G401 (cell line): ENCODE data around the gene KCNK6. TPM values are rescaled to one million over a fixed set of nuclear protein-coding genes. Genes with fewer than 3 reads are reported as not detected.
"Not testable (repeated sequence)": the region's sequence is repeated elsewhere in the genome, so short reads cannot be mapped to it uniquely, and the experiment has no call there.

Experiments
- DNase-seq: peaks from one replicate; pipeline ENCODE4 v3.0.0-alpha.2; 2015; ENCODE audit warnings: low spot score
- in situ Hi-C: cut with HindIII; loops from 2 replicates; pipeline ENCODE4 v1.10.0; 2016; ENCODE audit warnings: low sequenced_read_pairs, mixed read lengths
- total RNA-seq: library from RNA; depleted of rRNA; stranded (reverse); fragments of >200 nt; shearing (Covaris generic); gene quantifications from 2 replicates; pipeline ENCODE4 v1.2.3, GENCODE V29; 2014

The KCNK6 gene
- total RNA-seq, 1 experiment from 2014 or later = 1.4 TPM

GRCh38 chr19:38318660-38319059 is 985 bp upstream of the KCNK6 start:
- no peak for DNase-seq
- in situ Hi-C loops = no loop called here

GRCh38 chr19:38320969-38321339 is 1.3 kb downstream of the KCNK6 start:
- in situ Hi-C loops = no loop called here
- no peak for DNase-seq

- in situ Hi-C loops = no loop called here
- DNase-seq = no peak
Observed at GRCh38 chr19:38321646-38322196, 2.1 kb downstream of the KCNK6 start.

GRCh38 chr19:38323291-38323690 is 3.6 kb downstream of the KCNK6 start:
- no peak for DNase-seq
- in situ Hi-C loops = no loop called here

- in situ Hi-C loops = no loop called here
- DNase-seq = no peak
Observed at GRCh38 chr19:38324431-38324830, 4.8 kb downstream of the KCNK6 start.

- in situ Hi-C loops = no loop called here
- DNase-seq = no peak
Observed at GRCh38 chr19:38326591-38326990, 6.9 kb downstream of the KCNK6 start.

- in situ Hi-C loops = no loop called here
- DNase-seq = no peak
Observed at GRCh38 chr19:38329651-38330050, 10.0 kb downstream of the KCNK6 start.

- in situ Hi-C loops = no loop called here
Observed at GRCh38 chr19:38331728-38332127, 12.1 kb downstream of the KCNK6 start.

GRCh38 chr19:38333245-38333644 is 13.6 kb downstream of the KCNK6 start:
- in situ Hi-C loops = no loop called here

More at GRCh38 chr19:38331728-38332127, 12.1 kb downstream of the KCNK6 start:
- no peak for DNase-seq

GRCh38 chr19:38335949-38336637 is 16.4 kb downstream of the KCNK6 start:
- peak; percentile 94 for DNase-seq
- in situ Hi-C loops = no loop called here

More at GRCh38 chr19:38333245-38333644, 13.6 kb downstream of the KCNK6 start:
- DNase-seq = no peak

- peak; percentile 95 for DNase-seq
- in situ Hi-C loops = no loop called here
Observed at GRCh38 chr19:38336638-38337359, 17.2 kb downstream of the KCNK6 start.

GRCh38 chr19:38337360-38337653 is 17.7 kb downstream of the KCNK6 start:
- in situ Hi-C loops = no loop called here
- DNase-seq = no peak

GRCh38 chr19:38339011-38339410 is 19.4 kb downstream of the KCNK6 start:
- DNase-seq, in situ Hi-C loops: not testable (repeated sequence)

GRCh38 chr19:38340927-38341326 is 21.3 kb downstream of the KCNK6 start:
- in situ Hi-C loops = no loop called here
- no peak for DNase-seq

- no peak for DNase-seq
- in situ Hi-C loops = no loop called here
Observed at GRCh38 chr19:38346837-38347236, 27.2 kb downstream of the KCNK6 start.

GRCh38 chr19:38350883-38351282 is 31.2 kb downstream of the KCNK6 start:
- in situ Hi-C loops = no loop called here
- DNase-seq = no peak

GRCh38 chr19:38351865-38352395 is 32.3 kb downstream of the KCNK6 start:
- no peak for DNase-seq
- in situ Hi-C loops = no loop called here

GRCh38 chr19:38352611-38353010 is 33.0 kb downstream of the KCNK6 start:
- DNase-seq = peak; percentile 18
- in situ Hi-C loops = no loop called here

GRCh38 chr19:38355728-38356725 is 36.4 kb downstream of the KCNK6 start:
- DNase-seq = no peak
- in situ Hi-C loops = no loop called here
